ENCODE measurements around the gene ABLIM2. TPM values are rescaled to one million over a fixed set of nuclear protein-coding genes. Genes with fewer than 3 reads are reported as not detected.

Gene ABLIM2
- polyA plus RNA-seq, 1 donor from 2014 or later, result 14.9 TPM

DNA sequence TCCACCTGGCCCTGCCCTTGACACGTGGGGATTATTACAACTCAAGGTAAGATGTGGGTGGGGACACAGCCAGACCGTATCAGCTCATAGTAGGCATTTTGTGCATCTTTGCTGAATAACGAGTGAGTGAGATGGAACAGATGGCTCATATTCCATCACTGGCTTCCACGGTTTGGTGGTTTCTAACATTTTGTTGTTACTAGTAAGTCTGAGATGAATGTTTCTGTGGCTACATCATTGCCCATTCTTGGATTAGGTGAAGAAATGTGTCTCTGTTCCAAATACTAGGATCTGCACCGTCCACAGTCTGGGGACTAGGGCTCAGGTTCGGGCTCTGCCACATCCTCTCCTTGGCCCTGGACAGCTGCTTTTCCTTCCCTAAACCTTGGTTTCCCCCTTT, 3.6 kb downstream of the ABLIM2 start:
- Histone ChIP-seq H3K79me2 (replicated peaks; ENCODE audit: insufficient read depth, low read length) (no peaks in the 10 kb centered on the region), H3K9me2 (ENCODE audit: insufficient read depth, low read length) (no peaks in the 10 kb centered on the region), H3K4me2 (ENCODE audit: low read length) (no peak overlapping the region), H3F3A (ENCODE audit: insufficient read depth, low read length, poor library complexity, severe bottlenecking) (no peaks in the 10 kb centered on the region), H3K27me3 (ENCODE audit: insufficient read depth, low read depth, low read length) (peaks cover 21% of the 10 kb centered on the region), H2AFZ (ENCODE audit: low read depth, low read length) (no peak overlapping the region), H3K9me3 (ENCODE audit: low read length) (no peaks in the 10 kb centered on the region), H3K9ac (ENCODE audit: low read length) (no peak overlapping the region), H3K27ac (ENCODE audit: low read length) (no peak overlapping the region), H3K36me3 (ENCODE audit: insufficient read depth, low read length) (no peaks in the 10 kb centered on the region), H3K4me3 (ENCODE audit: low read length) (no peak overlapping the region), H4K20me1 (ENCODE audit: insufficient read depth) (no peaks in the 10 kb centered on the region)
- no peak for TF ChIP-seq SMC3 (conservative IDR thresholded peaks at IDR 0.05; ENCODE audit: poor library complexity)
- no peak for TF ChIP-seq TAF1 (IDR thresholded peaks at IDR 0.05; ENCODE audit: low read depth)
- TF ChIP-seq, protein P1, sequence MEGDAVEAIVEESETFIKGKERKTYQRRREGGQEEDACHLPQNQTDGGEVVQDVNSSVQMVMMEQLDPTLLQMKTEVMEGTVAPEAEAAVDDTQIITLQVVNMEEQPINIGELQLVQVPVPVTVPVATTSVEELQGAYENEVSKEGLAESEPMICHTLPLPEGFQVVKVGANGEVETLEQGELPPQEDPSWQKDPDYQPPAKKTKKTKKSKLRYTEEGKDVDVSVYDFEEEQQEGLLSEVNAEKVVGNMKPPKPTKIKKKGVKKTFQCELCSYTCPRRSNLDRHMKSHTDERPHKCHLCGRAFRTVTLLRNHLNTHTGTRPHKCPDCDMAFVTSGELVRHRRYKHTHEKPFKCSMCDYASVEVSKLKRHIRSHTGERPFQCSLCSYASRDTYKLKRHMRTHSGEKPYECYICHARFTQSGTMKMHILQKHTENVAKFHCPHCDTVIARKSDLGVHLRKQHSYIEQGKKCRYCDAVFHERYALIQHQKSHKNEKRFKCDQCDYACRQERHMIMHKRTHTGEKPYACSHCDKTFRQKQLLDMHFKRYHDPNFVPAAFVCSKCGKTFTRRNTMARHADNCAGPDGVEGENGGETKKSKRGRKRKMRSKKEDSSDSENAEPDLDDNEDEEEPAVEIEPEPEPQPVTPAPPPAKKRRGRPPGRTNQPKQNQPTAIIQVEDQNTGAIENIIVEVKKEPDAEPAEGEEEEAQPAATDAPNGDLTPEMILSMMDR (IDR thresholded peaks at IDR 0.05; ENCODE audit: poor library complexity, severe bottlenecking), result no peak
- no peak for TF ChIP-seq EZH2 (IDR thresholded peaks at IDR 0.05; ENCODE audit: borderline replicate concordance, insufficient read depth, low read length, poor library complexity, severe bottlenecking)
- no peak for TF ChIP-seq POLR2AphosphoS5 (IDR thresholded peaks at IDR 0.05)
- TF ChIP-seq RAD21 (conservative IDR thresholded peaks at IDR 0.05), result no peak
- TF ChIP-seq EP300 (conservative IDR thresholded peaks at IDR 0.05; ENCODE audit: poor library complexity, severe bottlenecking), result no peak
- TF ChIP-seq, protein P2, sequence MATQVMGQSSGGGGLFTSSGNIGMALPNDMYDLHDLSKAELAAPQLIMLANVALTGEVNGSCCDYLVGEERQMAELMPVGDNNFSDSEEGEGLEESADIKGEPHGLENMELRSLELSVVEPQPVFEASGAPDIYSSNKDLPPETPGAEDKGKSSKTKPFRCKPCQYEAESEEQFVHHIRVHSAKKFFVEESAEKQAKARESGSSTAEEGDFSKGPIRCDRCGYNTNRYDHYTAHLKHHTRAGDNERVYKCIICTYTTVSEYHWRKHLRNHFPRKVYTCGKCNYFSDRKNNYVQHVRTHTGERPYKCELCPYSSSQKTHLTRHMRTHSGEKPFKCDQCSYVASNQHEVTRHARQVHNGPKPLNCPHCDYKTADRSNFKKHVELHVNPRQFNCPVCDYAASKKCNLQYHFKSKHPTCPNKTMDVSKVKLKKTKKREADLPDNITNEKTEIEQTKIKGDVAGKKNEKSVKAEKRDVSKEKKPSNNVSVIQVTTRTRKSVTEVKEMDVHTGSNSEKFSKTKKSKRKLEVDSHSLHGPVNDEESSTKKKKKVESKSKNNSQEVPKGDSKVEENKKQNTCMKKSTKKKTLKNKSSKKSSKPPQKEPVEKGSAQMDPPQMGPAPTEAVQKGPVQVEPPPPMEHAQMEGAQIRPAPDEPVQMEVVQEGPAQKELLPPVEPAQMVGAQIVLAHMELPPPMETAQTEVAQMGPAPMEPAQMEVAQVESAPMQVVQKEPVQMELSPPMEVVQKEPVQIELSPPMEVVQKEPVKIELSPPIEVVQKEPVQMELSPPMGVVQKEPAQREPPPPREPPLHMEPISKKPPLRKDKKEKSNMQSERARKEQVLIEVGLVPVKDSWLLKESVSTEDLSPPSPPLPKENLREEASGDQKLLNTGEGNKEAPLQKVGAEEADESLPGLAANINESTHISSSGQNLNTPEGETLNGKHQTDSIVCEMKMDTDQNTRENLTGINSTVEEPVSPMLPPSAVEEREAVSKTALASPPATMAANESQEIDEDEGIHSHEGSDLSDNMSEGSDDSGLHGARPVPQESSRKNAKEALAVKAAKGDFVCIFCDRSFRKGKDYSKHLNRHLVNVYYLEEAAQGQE (IDR thresholded peaks at IDR 0.05; ENCODE audit: borderline replicate concordance), result no peak
- no peak for TF ChIP-seq MXI1 (conservative IDR thresholded peaks at IDR 0.05; ENCODE audit: poor library complexity, severe bottlenecking)

DNA sequence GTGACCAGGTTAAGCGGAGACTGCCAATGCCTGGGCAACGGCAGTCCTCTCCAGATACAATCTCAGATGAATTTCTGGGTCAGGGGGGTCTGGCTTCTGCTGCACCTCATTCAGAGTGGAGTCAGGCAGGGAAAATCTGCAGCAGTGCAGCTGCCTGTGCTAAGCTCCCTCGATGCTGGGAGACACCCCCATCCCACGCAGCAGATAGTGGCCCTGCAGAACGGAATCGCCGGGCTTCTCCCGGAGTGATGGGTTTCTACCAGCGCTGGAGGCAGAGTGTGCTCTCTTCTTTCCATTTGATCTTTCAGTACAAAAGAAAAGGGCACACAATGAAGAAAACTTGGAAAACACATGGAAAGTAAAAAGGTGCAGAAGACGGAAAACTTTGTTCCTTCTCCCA, 5.2 kb downstream of the ABLIM2 start:
- H3K4me2 ChIP-seq (ENCODE audit: low read length), result no peak overlapping the region
- no peak overlapping the region for H3K9ac ChIP-seq (ENCODE audit: low read length)
- no peak overlapping the region for H2AFZ ChIP-seq (ENCODE audit: low read depth, low read length)
- no peaks in the 10 kb centered on the region for H3F3A ChIP-seq (ENCODE audit: insufficient read depth, low read length, poor library complexity, severe bottlenecking)
- H3K27ac ChIP-seq (ENCODE audit: low read length), result no peak overlapping the region
- H3K27me3 ChIP-seq (ENCODE audit: insufficient read depth, low read depth, low read length), result peaks cover 20% of the 10 kb centered on the region
- no peaks in the 10 kb centered on the region for H3K9me3 ChIP-seq (ENCODE audit: low read length)
- no peak overlapping the region for H3K4me3 ChIP-seq (ENCODE audit: low read length)
- no peaks in the 10 kb centered on the region for H3K36me3 ChIP-seq (ENCODE audit: insufficient read depth, low read length)
- no peaks in the 10 kb centered on the region for H4K20me1 ChIP-seq (ENCODE audit: insufficient read depth)
- no peaks in the 10 kb centered on the region for H3K9me2 ChIP-seq (ENCODE audit: insufficient read depth, low read length)
- no peak for TF ChIP-seq POLR2AphosphoS5 (IDR thresholded peaks at IDR 0.05)
- no peak for TF ChIP-seq EP300 (conservative IDR thresholded peaks at IDR 0.05; ENCODE audit: poor library complexity, severe bottlenecking)
- TF ChIP-seq SMC3 (conservative IDR thresholded peaks at IDR 0.05; ENCODE audit: poor library complexity), result no peak
- no peak for TF ChIP-seq EZH2 (IDR thresholded peaks at IDR 0.05; ENCODE audit: borderline replicate concordance, insufficient read depth, low read length, poor library complexity, severe bottlenecking)
- no peak for TF ChIP-seq RAD21 (conservative IDR thresholded peaks at IDR 0.05)
- TF ChIP-seq, protein P2 (IDR thresholded peaks at IDR 0.05; ENCODE audit: borderline replicate concordance), result no peak
- TF ChIP-seq, protein P1 (IDR thresholded peaks at IDR 0.05; ENCODE audit: poor library complexity, severe bottlenecking), result no peak
- TF ChIP-seq MXI1 (conservative IDR thresholded peaks at IDR 0.05; ENCODE audit: poor library complexity, severe bottlenecking), result no peak
- no peak for TF ChIP-seq TAF1 (IDR thresholded peaks at IDR 0.05; ENCODE audit: low read depth)
- H3K79me2 ChIP-seq (replicated peaks; ENCODE audit: insufficient read depth, low read length), result no peaks in the 10 kb centered on the region

All from neural cell (in vitro differentiated cells).